H1 (cell line): ENCODE results near the gene TNP1. TPM values are rescaled to one million over a fixed set of nuclear protein-coding genes. Genes with fewer than 3 reads are reported as not detected.

ENCODE experiments used
- CTCF ChIA-PET: fragments of 300-600 bp; sonication (Branson Sonifier 250); formaldehyde crosslinking; loops from one replicate; lab custom pipeline; 2021; ENCODE audit not compliant: partially characterized antibody; lab: Charles Lee
- POLR2A ChIA-PET: fragments of 300-600 bp; sonication (Branson Sonifier 250); formaldehyde crosslinking; loops from one replicate; lab custom pipeline; 2021; ENCODE audit warnings: inconsistent platforms; ENCODE audit not compliant: partially characterized antibody; lab: Charles Lee
- DNase-seq, 2 experiments: peaks; one replicate each; pipeline versions ENCODE4 v3.0.0 to v3.0.0-alpha.2; 2010 to 2022; ENCODE audit warnings: low spot score in 2 of 2, low read depth in 1 of 2, mixed read lengths in 1 of 2
- FAIRE-seq: peaks from 2 replicates; lab custom pipeline; 2011; peaks lifted over from hg19 to GRCh38; lab: Jason Lieb, UNC
- H2AFZ ChIP-seq: 2 replicates; pipeline ENCODE4 v1.8.1; 2012; ENCODE audit warnings: low read length, inconsistent platforms
- H2AK5ac ChIP-seq: 2 replicates; pipeline ENCODE4 v1.6.1; 2013; ENCODE audit warnings: low read depth, low read length
- H2BK120ac ChIP-seq: replicated peaks from 2 replicates; pipeline ENCODE3; 2013; ENCODE audit warnings: low read depth, low read length, inconsistent platforms
- H2BK12ac ChIP-seq: 2 replicates; pipeline ENCODE4 v1.6.1; 2013; ENCODE audit warnings: low read depth, low read length
- H2BK15ac ChIP-seq: 2 replicates; pipeline ENCODE4 v1.6.1; 2013; ENCODE audit warnings: low read length
- H2BK20ac ChIP-seq: 2 replicates; pipeline ENCODE4 v1.6.1; 2013; ENCODE audit warnings: low read length
- H2BK5ac ChIP-seq: 2 replicates; pipeline ENCODE4 v1.6.1; 2013; ENCODE audit warnings: low read depth, low read length
- H3K14ac ChIP-seq: 2 replicates; pipeline ENCODE4 v1.6.1; 2013; ENCODE audit warnings: inconsistent platforms; ENCODE audit not compliant: insufficient read length
- H3K18ac ChIP-seq: 2 replicates; pipeline ENCODE4 v1.6.1; 2013; ENCODE audit warnings: low read length; ENCODE audit errors: extremely low read depth
- H3K23ac ChIP-seq: 2 replicates; pipeline ENCODE4 v1.6.1; 2013; ENCODE audit warnings: inconsistent platforms; ENCODE audit not compliant: insufficient read length
- H3K23me2 ChIP-seq: 2 replicates; pipeline ENCODE4 v1.6.1; 2013; ENCODE audit warnings: low read depth, low read length
- H3K27ac ChIP-seq: 2 replicates; pipeline ENCODE4 v1.6.1; 2011; ENCODE audit warnings: low read depth, low read length, inconsistent platforms
- H3K27me3 ChIP-seq, 4 experiments: replicated peaks in 1 of 4; 1 replicate in 1 of 4; 2 replicates in 3 of 4; pipeline versions ENCODE4 v1.6.1 to v1.8.1; 2011 to 2013; ENCODE audit warnings: low read length in 3 of 4, mild to moderate bottlenecking in 3 of 4, inconsistent platforms in 2 of 4, mixed read lengths in 2 of 4, moderate library complexity in 1 of 4; ENCODE audit not compliant: control insufficient read depth in 3 of 4, insufficient read depth in 3 of 4; ENCODE audit errors: extremely low read depth in 1 of 4
- H3K36me3 ChIP-seq, 4 experiments: 2 replicates each; pipeline versions ENCODE4 v1.6.1 to v1.8.1; 2011 to 2013; ENCODE audit warnings: mild to moderate bottlenecking in 4 of 4, low read length in 3 of 4, moderate library complexity in 2 of 4, control low read depth in 1 of 4, inconsistent platforms in 1 of 4; ENCODE audit not compliant: insufficient read depth in 4 of 4, control insufficient read depth in 2 of 4
- H3K4ac ChIP-seq: replicated peaks from 2 replicates; pipeline ENCODE3; 2013; ENCODE audit warnings: low read length, low read depth, mixed read lengths, inconsistent platforms; ENCODE audit not compliant: insufficient read length
- H3K4me1 ChIP-seq, 4 experiments: replicated peaks in 1 of 4; 1 replicate in 1 of 4; 2 replicates in 3 of 4; pipeline versions ENCODE4 v1.6.1 to v1.8.1; 2011 to 2013; ENCODE audit warnings: low read length in 3 of 4, inconsistent platforms in 2 of 4, mixed read lengths in 1 of 4; ENCODE audit not compliant: insufficient read depth in 4 of 4, control insufficient read depth in 3 of 4
- H3K4me2 ChIP-seq, 2 experiments: 2 replicates each; pipeline versions ENCODE4 v1.6.1 to v1.8.1; 2011 to 2013; ENCODE audit warnings: low read depth in 2 of 2, low read length in 2 of 2, control low read depth in 1 of 2, inconsistent platforms in 1 of 2, mild to moderate bottlenecking in 1 of 2; ENCODE audit not compliant: insufficient read depth in 1 of 2
- H3K4me3 ChIP-seq, 4 experiments: fragments of 200-600, 300-600 bp in 1 of 4; sonication (generic), shearing (Covaris generic), sonication (Bioruptor Twin) in 1 of 4; 2 replicates each; pipeline versions ENCODE4 v1.5.1 to v1.8.1; 2011 to 2016; ENCODE audit warnings: low read length in 4 of 4, low read depth in 3 of 4, control low read depth in 2 of 4, inconsistent platforms in 2 of 4, mild to moderate bottlenecking in 2 of 4, mixed read lengths in 1 of 4, moderate library complexity in 1 of 4; ENCODE audit not compliant: insufficient read depth in 2 of 4; ENCODE audit errors: extremely low read depth in 1 of 4
- H3K56ac ChIP-seq: replicated peaks from 2 replicates; pipeline ENCODE3; 2013; ENCODE audit warnings: low read depth, mild to moderate bottlenecking, mixed read lengths, low read length, inconsistent platforms; ENCODE audit not compliant: insufficient read length
- H3K79me1 ChIP-seq: 2 replicates; pipeline ENCODE4 v1.6.1; 2013; ENCODE audit warnings: low read depth, low read length, control low read depth
- H3K79me2 ChIP-seq, 2 experiments: 2 replicates each; pipeline versions ENCODE4 v1.6.1 to v1.8.1; 2012 to 2013; ENCODE audit warnings: low read length in 2 of 2, mild to moderate bottlenecking in 2 of 2, inconsistent platforms in 1 of 2; ENCODE audit not compliant: insufficient read depth in 2 of 2, control insufficient read depth in 1 of 2
- H3K9ac ChIP-seq, 4 experiments: replicated peaks in 1 of 4; 1 replicate in 1 of 4; 2 replicates in 3 of 4; pipeline versions ENCODE4 v1.6.1 to v1.8.1; 2011 to 2013; ENCODE audit warnings: low read depth in 3 of 4, low read length in 3 of 4, control low read depth in 2 of 4, mild to moderate bottlenecking in 2 of 4, moderate library complexity in 2 of 4, inconsistent platforms in 1 of 4; ENCODE audit errors: extremely low read depth in 1 of 4
- H3K9me3 ChIP-seq, 2 experiments: 2 replicates each; pipeline versions ENCODE4 v1.6.1 to v1.8.1; 2012 to 2013; ENCODE audit warnings: mild to moderate bottlenecking in 2 of 2, moderate library complexity in 2 of 2, control low read depth in 1 of 2, inconsistent platforms in 1 of 2, low read depth in 1 of 2, low read length in 1 of 2, mixed read lengths in 1 of 2; ENCODE audit not compliant: insufficient read depth in 2 of 2
- H4K20me1 ChIP-seq, 2 experiments: replicated peaks in 1 of 2; 2 replicates each; pipeline versions ENCODE3 to v1.8.1; 2011 to 2013; ENCODE audit warnings: inconsistent platforms in 2 of 2, low read length in 2 of 2, mild to moderate bottlenecking in 1 of 2; ENCODE audit not compliant: insufficient read depth in 2 of 2, control insufficient read depth in 1 of 2
- H4K5ac ChIP-seq: 2 replicates; pipeline ENCODE4 v1.6.1; 2013; ENCODE audit warnings: low read length, low read depth, mixed read lengths, inconsistent platforms; ENCODE audit not compliant: insufficient read length
- H4K8ac ChIP-seq: 2 replicates; pipeline ENCODE4 v1.8.0; 2013; ENCODE audit warnings: mild to moderate bottlenecking, moderate library complexity, low read length, inconsistent platforms; ENCODE audit not compliant: insufficient read depth; ENCODE audit errors: extremely low read depth
- H4K91ac ChIP-seq: replicated peaks from 2 replicates; pipeline ENCODE3; 2013; ENCODE audit warnings: low read length, mixed read lengths, inconsistent platforms; ENCODE audit not compliant: insufficient read length
- KDM5A ChIP-seq: fragments of 200-600 bp; IDR thresholded peaks from 2 replicates; pipeline ENCODE4 v1.7.1; 2012; ENCODE audit warnings: mild to moderate bottlenecking, low read length, inconsistent platforms, mixed read lengths
- WGBS, 2 experiments: shearing (Covaris generic) in 1 of 2; methylation state at CpG; one replicate each; pipeline versions ENCODE4 v1.1.6 to v1.1.7; 2013 to 2015; ENCODE audit warnings: low lambda C conversion rate in 2 of 2, mixed read lengths in 2 of 2, inconsistent platforms in 1 of 2, low coverage in 1 of 2, missing lambda C conversion rate in 1 of 2; ENCODE audit not compliant: insufficient replicate concordance in 2 of 2, insufficient coverage in 1 of 2, insufficient read length in 1 of 2; ENCODE audit errors: extremely low coverage in 1 of 2, missing lambda C conversion rate in 1 of 2; 5-methylcytosine and 5-hydroxymethylcytosine counted together
- polyA plus RNA-seq, 7 experiments: library from polyadenylated mRNA; depleted of rRNA in 3 of 7; stranded (reverse) in 5 of 7; unstranded in 2 of 7; fragments of >200 nt in 5 of 7; fragments of 200-250 nt in 2 of 7; gene quantifications; 1 replicate in 5 of 7; 2 replicates in 1 of 7; 4 replicates in 1 of 7; pipeline versions ENCODE4 v1.2.1 to v1.2.3, GENCODE V29; 2011 to 2013; ENCODE audit warnings: missing spikeins in 2 of 7, mixed read lengths in 2 of 7
- total RNA-seq: library from RNA; stranded (reverse); fragmentation: NEBNext Ultra II Directional; extraction: Animal tissue kit (Norgen Biotek cat#: 25700); gene quantifications from 2 replicates; pipeline ENCODE4 v1.2.1, GENCODE V29; 2021

Gene TNP1
- total and polyA plus RNA-seq, 2 of the 8 experiments (the other 6 are each of a cell fraction or from before 2014, with no cell fraction given) = not detected

GRCh38 chr2:216888887-216889622 lies 29.2 kb upstream of the TNP1 start:
- no peak overlapping the region for H3K56ac ChIP-seq
- ChIA-PET CTCF (interaction anchor here (0.9 kb wide), 1 partner anchor 74 kb away, joined by 3 read pairs; no protein-coding TSS in a partner anchor), POLR2A (interaction anchor here (0.8 kb wide), 2 partner anchors 13 to 194 kb away, joined by 3 read pairs; partner anchors contain the start of gene IGFBP5)
- no peak overlapping the region; the same call in 1 of the 2 replicates for H2AFZ ChIP-seq
- no peak overlapping the region for H3K4ac ChIP-seq
- H2BK15ac ChIP-seq = no peak overlapping the region
- H2AK5ac ChIP-seq = 0 out of 2 replicates have a peak overlapping the region, but pooled peaks have one; percentile 39
- H2BK5ac ChIP-seq = no peak overlapping the region
- H3K27ac ChIP-seq = no peak overlapping the region
- H3K9me3 ChIP-seq = peaks cover 0 to 6% of the 10 kb centered on the region in 2 experiments; a peak in 1 of 4 replicates
- peak overlapping the region; percentile 35; the same call in 1 of the 2 replicates for H2BK20ac ChIP-seq
- DNase-seq = no peak
- H3K79me2 ChIP-seq = no peaks in the 10 kb centered on the region
- H3K14ac ChIP-seq = no peak overlapping the region
- H4K91ac ChIP-seq = no peak overlapping the region
- H3K4me3 ChIP-seq = no peak overlapping the region
- H3K18ac ChIP-seq = peak overlapping the region; percentile 40; the same call in 1 of the 2 replicates
- H2BK120ac ChIP-seq = no peak overlapping the region
- H4K5ac ChIP-seq = no peak overlapping the region
- WGBS, 2 experiments = 67% methylated on average over 8 of the region's 8 CpGs; no CpG with 5 or more reads in 1 of the 2 experiments
- H4K20me1 ChIP-seq = no peaks in the 10 kb centered on the region
- no peaks in the 10 kb centered on the region for H3K79me1 ChIP-seq
- FAIRE-seq = no peak
- no peak overlapping the region for H3K23ac ChIP-seq
- no peaks in the 10 kb centered on the region for H3K36me3 ChIP-seq
- peaks cover 0 to 5% (median 0%) of the 10 kb centered on the region in 4 experiments; a peak in 1 of 7 replicates for H3K4me1 ChIP-seq
- H4K8ac ChIP-seq = no peak overlapping the region; the same call in 1 of the 2 replicates
- H2BK12ac ChIP-seq = peak overlapping the region; percentile 43; the same call in 1 of the 2 replicates
- no peaks in the 10 kb centered on the region for H3K27me3 ChIP-seq
- H3K4me2 ChIP-seq = peak overlapping the region; percentile 26 to 42; a peak in 2 of 4 replicates
- H3K9ac ChIP-seq = no peak overlapping the region
- H3K23me2 ChIP-seq = no peaks in the 10 kb centered on the region; the same call in 1 of the 2 replicates
- TF ChIP-seq KDM5A = no peak
